OCI-LY1 (cell line): ENCODE data around the gene OR1N2.

Experiments
- H2AFZ ChIP-seq: fragments of 200-600 bp; sonication (generic), shearing (Covaris generic); 2 replicates; pipeline ENCODE4 v1.6.0; 2014; ENCODE audit warnings: antibody characterized with exemption, mild to moderate bottlenecking, low read length
- H3F3A ChIP-seq: fragments of 200-600 bp; sonication (generic), shearing (Covaris generic); 2 replicates; pipeline ENCODE4 v1.6.0; 2014; ENCODE audit warnings: mild to moderate bottlenecking, antibody characterized with exemption, low read length, moderate library complexity; ENCODE audit not compliant: insufficient read depth
- H3K27ac ChIP-seq: fragments of 200-600 bp; sonication (generic); 2 replicates; pipeline ENCODE4 v1.5.1; 2014; ENCODE audit warnings: low read length, mixed run types, mild to moderate bottlenecking, low read depth; ENCODE audit not compliant: poor library complexity, severe bottlenecking
- H3K27me3 ChIP-seq: fragments of 200-600 bp; sonication (generic); 2 replicates; pipeline ENCODE4 v1.6.0; 2014; ENCODE audit warnings: antibody characterized with exemption, mild to moderate bottlenecking, low read length, moderate library complexity; ENCODE audit not compliant: insufficient read depth
- H3K36me3 ChIP-seq: fragments of 200-600 bp; sonication (generic); 2 replicates; pipeline ENCODE4 v1.6.1; 2014; ENCODE audit warnings: mild to moderate bottlenecking, antibody characterized with exemption, low read length, moderate library complexity, mixed read lengths; ENCODE audit not compliant: insufficient read depth
- H3K4me1 ChIP-seq: fragments of 200-600 bp; sonication (generic); 2 replicates; pipeline ENCODE4 v1.5.1; 2014; ENCODE audit warnings: mild to moderate bottlenecking, low read length, moderate library complexity; ENCODE audit not compliant: insufficient read depth, severe bottlenecking
- H3K4me2 ChIP-seq: fragments of 200-600 bp; sonication (generic), shearing (Covaris generic); 2 replicates; pipeline ENCODE4 v1.6.1; 2014; ENCODE audit warnings: low read length
- H3K4me3 ChIP-seq: fragments of 200-600 bp; sonication (generic); 2 replicates; pipeline ENCODE4 v1.5.1; 2014; ENCODE audit warnings: low read length, low read depth, mild to moderate bottlenecking, mixed read lengths; ENCODE audit not compliant: poor library complexity, severe bottlenecking
- H3K79me2 ChIP-seq: fragments of 200-600 bp; shearing (Covaris generic); 2 replicates; pipeline ENCODE4 v1.6.1; 2016; ENCODE audit warnings: mixed run types, low read length, mixed read lengths; ENCODE audit not compliant: insufficient read depth
- H3K9ac ChIP-seq: fragments of 200-600 bp; sonication (generic), shearing (Covaris generic); 2 replicates; pipeline ENCODE4 v1.6.1; 2014; ENCODE audit warnings: mild to moderate bottlenecking, low read length, mixed read lengths
- H3K9me2 ChIP-seq: fragments of 200-600 bp; sonication (generic), shearing (Covaris generic); 2 replicates; pipeline ENCODE4 v1.6.1; 2014; ENCODE audit warnings: low read depth, mild to moderate bottlenecking, low read length, mixed read lengths
- H3K9me3 ChIP-seq: fragments of 200-600 bp; shearing (Covaris generic); 2 replicates; pipeline ENCODE4 v1.6.1; 2014; ENCODE audit warnings: low read length, mixed read lengths
- H4K20me1 ChIP-seq: fragments of 200-600 bp; sonication (generic), shearing (Covaris generic); 2 replicates; pipeline ENCODE4 v1.6.0; 2016; ENCODE audit warnings: mild to moderate bottlenecking, low read length; ENCODE audit not compliant: insufficient read depth
- CTCF ChIP-seq: fragments of 200-600 bp; sonication (generic), shearing (Covaris generic); IDR thresholded peaks from 2 replicates; pipeline ENCODE4 v1.5.1; 2017; ENCODE audit warnings: mild to moderate bottlenecking, antibody characterized with exemption, low read length, moderate library complexity, mixed read lengths
- EZH2 ChIP-seq: fragments of 200-600 bp; sonication (generic), shearing (Covaris generic); IDR thresholded peaks from 2 replicates; pipeline ENCODE4 v1.8.0; 2017; ENCODE audit warnings: borderline replicate concordance, mixed run types, mild to moderate bottlenecking, antibody characterized with exemption, low read length, moderate library complexity, mixed read lengths

The OR1N2 gene

DNA sequence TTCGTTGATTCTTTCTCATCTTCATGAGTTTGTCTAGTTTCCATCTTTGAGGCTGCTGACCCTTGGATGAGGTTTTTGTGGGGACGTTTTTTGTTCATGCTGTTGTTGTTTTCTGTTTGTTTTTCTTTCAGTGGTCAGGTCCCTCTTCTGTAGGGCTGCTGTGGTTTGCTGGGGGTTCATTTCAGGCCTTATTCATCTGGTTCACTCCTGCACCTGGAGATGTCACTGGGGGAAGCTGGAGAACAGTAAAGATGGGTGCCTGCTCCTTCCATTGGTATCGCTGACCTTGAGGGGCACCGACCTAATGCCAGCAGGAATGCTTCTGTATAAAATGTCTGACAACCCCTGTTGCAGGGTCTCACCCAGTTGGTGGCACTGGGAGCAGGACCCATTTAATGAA lies 8.5 kb downstream of the OR1N2 start:
- no peaks in the 10 kb centered on the region for H3F3A ChIP-seq
- H4K20me1 ChIP-seq: no peaks in the 10 kb centered on the region
- H3K9me3 ChIP-seq: no peaks in the 10 kb centered on the region; the same call in 1 of the 2 replicates
- H3K4me3 ChIP-seq: no peak overlapping the region
- no peak overlapping the region for H3K27ac ChIP-seq
- TF ChIP-seq CTCF: no peak
- no peak for TF ChIP-seq EZH2
- H3K27me3 ChIP-seq: no peaks in the 10 kb centered on the region
- no peak overlapping the region for H2AFZ ChIP-seq
- no peaks in the 10 kb centered on the region for H3K36me3 ChIP-seq
- H3K9me2 ChIP-seq: no peaks in the 10 kb centered on the region
- no peak overlapping the region for H3K4me2 ChIP-seq
- H3K79me2 ChIP-seq: no peaks in the 10 kb centered on the region
- no peak overlapping the region for H3K9ac ChIP-seq
- no peaks in the 10 kb centered on the region for H3K4me1 ChIP-seq

- Histone ChIP-seq H3K36me3 (no peaks in the 10 kb centered on the region), H3K9me3 (no peaks in the 10 kb centered on the region; the same call in 1 of the 2 replicates), H3F3A (no peaks in the 10 kb centered on the region), H3K9ac (no peak overlapping the region), H3K27ac (no peak overlapping the region), H3K4me3 (no peak overlapping the region), H3K27me3 (no peaks in the 10 kb centered on the region), H3K79me2 (no peaks in the 10 kb centered on the region), H2AFZ (no peak overlapping the region), H3K4me2 (no peak overlapping the region), H3K9me2 (no peaks in the 10 kb centered on the region), H3K4me1 (no peaks in the 10 kb centered on the region), H4K20me1 (no peaks in the 10 kb centered on the region)
- TF ChIP-seq EZH2 (no peak), CTCF (no peak)
Observed at GRCh38 chr9:122562134-122562760, 9.3 kb downstream of the OR1N2 start.

GRCh38 chr9:122567901-122568300 lies 15.0 kb downstream of the OR1N2 start:
- Histone ChIP-seq H3K4me2 (no peak overlapping the region), H3K9me3 (no peaks in the 10 kb centered on the region; the same call in 1 of the 2 replicates), H3F3A (no peaks in the 10 kb centered on the region), H2AFZ (no peak overlapping the region), H3K4me1 (no peaks in the 10 kb centered on the region), H4K20me1 (no peaks in the 10 kb centered on the region), H3K9me2 (no peaks in the 10 kb centered on the region), H3K79me2 (no peaks in the 10 kb centered on the region), H3K27me3 (0 out of 2 replicates have a peak, but pooled peaks cover 4% of the 10 kb centered on the region), H3K9ac (no peak overlapping the region), H3K4me3 (no peak overlapping the region), H3K36me3 (no peaks in the 10 kb centered on the region), H3K27ac (no peak overlapping the region)
- no peak for TF ChIP-seq CTCF
- no peak for TF ChIP-seq EZH2
